HEK293 (cell line): ENCODE results near the gene RPL13A.
A peak's percentile ranks its signal among the peaks of the same experiment; 100 is the strongest.

Source experiments
- HOXA7 ChIP-seq: sonication (generic); formaldehyde crosslinking; IDR thresholded peaks from 2 replicates; pipeline ENCODE4 v1.8.1; 2022; ENCODE audit warnings: missing genetic modification reagents, borderline replicate concordance
- HOXC10 ChIP-seq: sonication (generic); formaldehyde crosslinking; IDR thresholded peaks from 2 replicates; pipeline ENCODE4 v1.8.1; 2023; ENCODE audit warnings: mild to moderate bottlenecking, missing genetic modification reagents
- IKZF3 ChIP-seq: fragments of 450-650 bp; IDR thresholded peaks from 2 replicates; pipeline ENCODE4 v1.5.0; 2018; ENCODE audit warnings: missing biosample characterization, mild to moderate bottlenecking, missing genetic modification characterization, moderate library complexity
- INSM2 ChIP-seq: fragments of 450-650 bp; formaldehyde crosslinking; IDR thresholded peaks from 2 replicates; pipeline ENCODE4 v1.5.1; 2016; ENCODE audit warnings: missing biosample characterization, missing genetic modification characterization
- MEIS1 ChIP-seq: sonication (generic); formaldehyde crosslinking; IDR thresholded peaks from 2 replicates; pipeline ENCODE4 v1.8.1; 2022; ENCODE audit warnings: missing genetic modification reagents, mild to moderate bottlenecking, borderline replicate concordance
- REPIN1 ChIP-seq: fragments of 450-650 bp; formaldehyde crosslinking; IDR thresholded peaks from 2 replicates; pipeline ENCODE4 v1.5.1; 2017; ENCODE audit warnings: missing biosample characterization, missing genetic modification characterization, low read depth
- SCRT1 ChIP-seq: fragments of 450-650 bp; formaldehyde crosslinking; IDR thresholded peaks from 2 replicates; pipeline ENCODE4 v1.5.1; 2016; ENCODE audit warnings: missing biosample characterization, missing genetic modification characterization, borderline replicate concordance
- ZBTB26 ChIP-seq: fragments of 450-650 bp; formaldehyde crosslinking; optimal IDR thresholded peaks from 2 replicates; pipeline ENCODE3; 2016; ENCODE audit warnings: missing biosample characterization, mild to moderate bottlenecking, missing genetic modification characterization
- ZNF132 ChIP-seq: fragments of 450-650 bp; formaldehyde crosslinking; IDR thresholded peaks from 2 replicates; pipeline ENCODE4 v1.5.1; 2017; ENCODE audit warnings: missing biosample characterization, missing genetic modification characterization, borderline replicate concordance
- ZNF133 ChIP-seq: fragments of 450-650 bp; formaldehyde crosslinking; IDR thresholded peaks from 2 replicates; pipeline ENCODE4 v1.5.1; 2016; ENCODE audit warnings: missing biosample characterization, missing genetic modification characterization
- ZNF148 ChIP-seq: fragments of 450-650 bp; formaldehyde crosslinking; IDR thresholded peaks from 2 replicates; pipeline ENCODE4 v1.5.0; 2017; ENCODE audit warnings: missing biosample characterization, missing genetic modification characterization, borderline replicate concordance
- ZNF169 ChIP-seq: fragments of 450-650 bp; formaldehyde crosslinking; IDR thresholded peaks from 2 replicates; pipeline ENCODE4 v1.5.1; 2016; ENCODE audit warnings: missing biosample characterization, missing genetic modification characterization
- ZNF184 ChIP-seq: fragments of 450-650 bp; IDR thresholded peaks from 2 replicates; pipeline ENCODE4 v1.5.1; 2018; ENCODE audit warnings: missing biosample characterization, mild to moderate bottlenecking, missing genetic modification characterization
- ZNF202 ChIP-seq: fragments of 450-650 bp; formaldehyde crosslinking; IDR thresholded peaks from 2 replicates; pipeline ENCODE4 v1.5.1; 2016; ENCODE audit warnings: missing biosample characterization, missing genetic modification characterization, borderline replicate concordance
- ZNF23 ChIP-seq: fragments of 450-650 bp; formaldehyde crosslinking; IDR thresholded peaks from 2 replicates; pipeline ENCODE4 v1.5.1; 2016; ENCODE audit warnings: missing biosample characterization, missing genetic modification characterization, borderline replicate concordance
- ZNF280C ChIP-seq: fragments of 450-650 bp; formaldehyde crosslinking; IDR thresholded peaks from 2 replicates; pipeline ENCODE4 v1.5.1; 2016; ENCODE audit warnings: missing biosample characterization, missing genetic modification characterization
- ZNF335 ChIP-seq: fragments of 450-650 bp; formaldehyde crosslinking; conservative IDR thresholded peaks from 2 replicates; pipeline ENCODE4 v1.5.1; 2016; ENCODE audit warnings: missing biosample characterization, missing genetic modification characterization
- ZNF416 ChIP-seq: fragments of 450-650 bp; formaldehyde crosslinking; IDR thresholded peaks from 2 replicates; pipeline ENCODE4 v1.5.1; 2016; ENCODE audit warnings: missing biosample characterization, missing genetic modification characterization
- ZNF423 ChIP-seq: fragments of 450-650 bp; formaldehyde crosslinking; IDR thresholded peaks from 2 replicates; pipeline ENCODE4 v1.5.1; 2016; ENCODE audit warnings: missing biosample characterization, missing genetic modification characterization
- ZNF433 ChIP-seq: fragments of 450-650 bp; formaldehyde crosslinking; IDR thresholded peaks from 2 replicates; pipeline ENCODE4 v1.5.1; 2016; ENCODE audit warnings: missing biosample characterization, missing genetic modification characterization, low read depth
- ZNF561 ChIP-seq: fragments of 450-650 bp; IDR thresholded peaks from 2 replicates; pipeline ENCODE4 v1.5.1; 2018; ENCODE audit warnings: missing biosample characterization, missing genetic modification characterization, borderline replicate concordance
- ZNF658 ChIP-seq: fragments of 450-650 bp; formaldehyde crosslinking; IDR thresholded peaks from 2 replicates; pipeline ENCODE4; 2016; ENCODE audit warnings: missing biosample characterization, missing genetic modification characterization
- ZNF692 ChIP-seq: fragments of 450-650 bp; formaldehyde crosslinking; IDR thresholded peaks from 2 replicates; pipeline ENCODE4 v1.5.1; 2016; ENCODE audit warnings: missing biosample characterization, missing genetic modification characterization
- ZNF785 ChIP-seq: fragments of 450-650 bp; formaldehyde crosslinking; IDR thresholded peaks from 2 replicates; pipeline ENCODE4 v1.5.1; 2016; ENCODE audit warnings: missing biosample characterization, missing genetic modification characterization
- ZNF792 ChIP-seq: fragments of 450-650 bp; formaldehyde crosslinking; IDR thresholded peaks from 2 replicates; pipeline ENCODE4 v1.5.1; 2016; ENCODE audit warnings: missing biosample characterization, missing genetic modification characterization
- ZNF843 ChIP-seq: fragments of 450-650 bp; formaldehyde crosslinking; IDR thresholded peaks from 2 replicates; pipeline ENCODE4 v1.5.1; 2016; ENCODE audit warnings: missing biosample characterization, missing genetic modification characterization
- ZSCAN18 ChIP-seq: fragments of 450-650 bp; formaldehyde crosslinking; IDR thresholded peaks from 2 replicates; pipeline ENCODE4 v1.5.1; 2016; ENCODE audit warnings: missing biosample characterization, missing genetic modification characterization

Gene RPL13A

GRCh38 chr19:49533551-49534488 lies 46.4 kb downstream of the RPL13A start (continued):
- TF ChIP-seq HOXC10 (CRISPR knock-in tag) (no peak), ZNF132 (tag by site-specific recombination) (no peak), HOXA7 (CRISPR knock-in tag) (0 out of 2 replicates have a peak, but pooled peaks have one; percentile 32), ZNF202 (no peak), ZNF184 (tag by site-specific recombination) (no peak), ZNF133 (tag by site-specific recombination) (no peak), MEIS1 (CRISPR knock-in tag) (no peak), ZNF561 (tag by site-specific recombination) (no peak), ZNF792 (tag by site-specific recombination) (no peak), ZNF433 (tag by site-specific recombination) (no peak), ZNF423 (tag by site-specific recombination) (no peak), ZNF148 (tag by site-specific recombination) (no peak), ZBTB26 (tag by site-specific recombination) (peak; percentile 34), ZNF280C (tag by site-specific recombination) (no peak), ZNF335 (tag by site-specific recombination) (peak; percentile 96), ZNF785 (tag by site-specific recombination) (no peak; the same call in 1 of the 2 replicates), ZNF169 (tag by site-specific recombination) (no peak), INSM2 (no peak), ZNF23 (tag by site-specific recombination) (no peak), IKZF3 (tag by site-specific recombination) (no peak), ZNF416 (tag by site-specific recombination) (no peak), SCRT1 (tag by site-specific recombination) (no peak), REPIN1 (tag by site-specific recombination) (no peak), ZSCAN18 (tag by site-specific recombination) (no peak), ZNF692 (tag by site-specific recombination) (peak; percentile 34; the same call in 1 of the 2 replicates), ZNF843 (tag by site-specific recombination) (no peak), ZNF658 (tag by site-specific recombination) (no peak)
